Measurements from ENCODE around the gene TMEM106B. TPM values are rescaled to one million over a fixed set of nuclear protein-coding genes. Genes with fewer than 3 reads are reported as not detected.

The TMEM106B gene
- total RNA-seq, 1 experiment from 2014 or later: 37.1 TPM

- no peak for DNase-seq (ENCODE audit: low spot score)
- no peak overlapping the region for H3K4me3 ChIP-seq (ENCODE audit: low read depth, low read length, poor library complexity, severe bottlenecking)
- no peaks in the 10 kb centered on the region for H3K27me3 ChIP-seq (replicated peaks; ENCODE audit: insufficient read depth, low read depth, low read length, poor library complexity)
- no peaks in the 10 kb centered on the region for H3K9me3 ChIP-seq (ENCODE audit: low read depth, low read length, poor library complexity, severe bottlenecking)
- CTCF ChIA-PET: no interaction called here
- POLR2A ChIA-PET (ENCODE audit: low non-redundant PET): no interaction called here
- H3K36me3 ChIP-seq (ENCODE audit: insufficient read depth, low read length, poor library complexity, severe bottlenecking): no peaks in the 10 kb centered on the region
- intact Hi-C loops (cut with micrococcal nuclease; ENCODE audit: unreplicated experiment): no loop called here
- no peak overlapping the region for H3K27ac ChIP-seq (ENCODE audit: low read depth, low read length, poor library complexity, severe bottlenecking)
- no peak for TF ChIP-seq EZH2 (IDR thresholded peaks at IDR 0.05; ENCODE audit: borderline replicate concordance, low read depth, low read length, poor library complexity, severe bottlenecking)
- TF ChIP-seq CTCF (conservative IDR thresholded peaks at IDR 0.05; ENCODE audit: low read depth, low read length): no peak
- no TSS peak for BruUV-seq (replicated peaks)
- no peaks in the 10 kb centered on the region for H3K4me1 ChIP-seq (ENCODE audit: insufficient read depth, low read length, poor library complexity, severe bottlenecking)
Observed at GRCh38 chr7:12194426-12194825, 16.7 kb upstream of the TMEM106B start.

- no peaks in the 10 kb centered on the region for H3K4me1 ChIP-seq (ENCODE audit: insufficient read depth, low read length, poor library complexity, severe bottlenecking)
- no peak overlapping the region for H3K27ac ChIP-seq (ENCODE audit: low read depth, low read length, poor library complexity, severe bottlenecking)
- intact Hi-C loops (cut with micrococcal nuclease; ENCODE audit: unreplicated experiment): no loop called here
- TF ChIP-seq EZH2 (IDR thresholded peaks at IDR 0.05; ENCODE audit: borderline replicate concordance, low read depth, low read length, poor library complexity, severe bottlenecking): no peak
- no peak for TF ChIP-seq CTCF (conservative IDR thresholded peaks at IDR 0.05; ENCODE audit: low read depth, low read length)
- no peaks in the 10 kb centered on the region for H3K27me3 ChIP-seq (replicated peaks; ENCODE audit: insufficient read depth, low read depth, low read length, poor library complexity)
- no peak for DNase-seq (ENCODE audit: low spot score)
- ChIA-PET POLR2A (ENCODE audit: low non-redundant PET) (no interaction called here), CTCF (no interaction called here)
- no peaks in the 10 kb centered on the region for H3K9me3 ChIP-seq (ENCODE audit: low read depth, low read length, poor library complexity, severe bottlenecking)
- H3K4me3 ChIP-seq (ENCODE audit: low read depth, low read length, poor library complexity, severe bottlenecking): no peak overlapping the region
- no TSS peak for BruUV-seq (replicated peaks)
- no peaks in the 10 kb centered on the region for H3K36me3 ChIP-seq (ENCODE audit: insufficient read depth, low read length, poor library complexity, severe bottlenecking)
Observed at GRCh38 chr7:12196386-12196785, 14.7 kb upstream of the TMEM106B start.

GRCh38 chr7:12199363-12199762 lies 11.7 kb upstream of the TMEM106B start:
- Histone ChIP-seq H3K27ac (ENCODE audit: low read depth, low read length, poor library complexity, severe bottlenecking) (no peak overlapping the region), H3K36me3 (ENCODE audit: insufficient read depth, low read length, poor library complexity, severe bottlenecking) (no peaks in the 10 kb centered on the region), H3K4me3 (ENCODE audit: low read depth, low read length, poor library complexity, severe bottlenecking) (no peak overlapping the region), H3K9me3 (ENCODE audit: low read depth, low read length, poor library complexity, severe bottlenecking) (no peaks in the 10 kb centered on the region), H3K27me3 (replicated peaks; ENCODE audit: insufficient read depth, low read depth, low read length, poor library complexity) (no peaks in the 10 kb centered on the region), H3K4me1 (ENCODE audit: insufficient read depth, low read length, poor library complexity, severe bottlenecking) (no peaks in the 10 kb centered on the region)
- peak; percentile 28 for DNase-seq (ENCODE audit: low spot score)
- TF ChIP-seq CTCF (conservative IDR thresholded peaks at IDR 0.05; ENCODE audit: low read depth, low read length): no peak
- TF ChIP-seq EZH2 (IDR thresholded peaks at IDR 0.05; ENCODE audit: borderline replicate concordance, low read depth, low read length, poor library complexity, severe bottlenecking): no peak
- BruUV-seq (replicated peaks): no TSS peak
- POLR2A ChIA-PET (ENCODE audit: low non-redundant PET): no interaction called here
- CTCF ChIA-PET: no interaction called here
- intact Hi-C loops (cut with micrococcal nuclease; ENCODE audit: unreplicated experiment): no loop called here

Measured in A673 (cell line).